ENCODE measurements around the gene FBXW5. TPM values are rescaled to one million over a fixed set of nuclear protein-coding genes. Genes with fewer than 3 reads are reported as not detected.

The FBXW5 gene
- total RNA-seq, 3 donors from 2014 or later = 84.0 to 112 (median 95.3) TPM

- Mint-ChIP-seq H3K4me3 (no peak within 1 kb of the TSS), H3K27me3 (ENCODE audit: low read depth) (no peaks in the 10 kb centered on the region), H3K36me3 (ENCODE audit: insufficient read depth) (no peaks in the 10 kb centered on the region), H3K9me3 (no peaks in the 10 kb centered on the region), H3K4me1 (ENCODE audit: low read depth) (peaks cover 8% of the 10 kb centered on the region)
- DNase-seq = no peak
- ATAC-seq = no peak
These were observed 7.2 kb upstream of the FBXW5 start, which contains the start of gene LCN12 for GRCh38 chr9:136951541-136952320. TSS of gene LCN12 (plus strand) at chr9:136952273. CDS start at chr9:136952328, 55 bp downstream.

- Mint-ChIP-seq H3K36me3 (ENCODE audit: insufficient read depth) (no peaks in the 10 kb centered on the region), H3K4me1 (ENCODE audit: low read depth) (peaks cover 4% of the 10 kb centered on the region)
These were observed 6.2 kb upstream of the FBXW5 start for GRCh38 chr9:136950656-136951276.

GRCh38 chr9:136949817-136950655, 5.5 kb upstream of the FBXW5 start:
- Mint-ChIP-seq H3K36me3 (ENCODE audit: insufficient read depth) (no peaks in the 10 kb centered on the region), H3K9me3 (no peaks in the 10 kb centered on the region), H3K4me1 (ENCODE audit: low read depth) (peaks cover 4% of the 10 kb centered on the region), H3K27me3 (ENCODE audit: low read depth) (no peaks in the 10 kb centered on the region), H3K4me3 (peak overlapping the region; percentile 80)
- DNase-seq = peak; percentile 96
- ATAC-seq = peak; percentile 96 to 98

More at GRCh38 chr9:136950656-136951276, 6.2 kb upstream of the FBXW5 start:
- Mint-ChIP-seq H3K4me3 (peak overlapping the region; percentile 77), H3K9me3 (no peaks in the 10 kb centered on the region), H3K27me3 (ENCODE audit: low read depth) (no peaks in the 10 kb centered on the region)
- DNase-seq (no peak), ATAC-seq (no peak)

- peaks cover 7% of the 10 kb centered on the region for H3K4me1 Mint-ChIP-seq (ENCODE audit: low read depth)
- H3K36me3 Mint-ChIP-seq (ENCODE audit: insufficient read depth) = no peaks in the 10 kb centered on the region
- peak in 1 of 2 donors; percentile 2 for ATAC-seq
- H3K27me3 Mint-ChIP-seq (ENCODE audit: low read depth) = no peaks in the 10 kb centered on the region
- H3K4me3 Mint-ChIP-seq = peak overlapping the region; percentile 80
- DNase-seq = no peak
- H3K9me3 Mint-ChIP-seq = no peaks in the 10 kb centered on the region
These were observed 4.8 kb upstream of the FBXW5 start for GRCh38 chr9:136949239-136949816.

GRCh38 chr9:136947955-136948510, 3.5 kb upstream of the FBXW5 start:
- Mint-ChIP-seq H3K9me3 (no peaks in the 10 kb centered on the region), H3K4me3 (peak overlapping the region; percentile 80), H3K27me3 (ENCODE audit: low read depth) (no peaks in the 10 kb centered on the region), H3K36me3 (ENCODE audit: insufficient read depth) (no peaks in the 10 kb centered on the region), H3K4me1 (ENCODE audit: low read depth) (peaks cover 7% of the 10 kb centered on the region)
- no peak for DNase-seq
- no peak for ATAC-seq

DNA sequence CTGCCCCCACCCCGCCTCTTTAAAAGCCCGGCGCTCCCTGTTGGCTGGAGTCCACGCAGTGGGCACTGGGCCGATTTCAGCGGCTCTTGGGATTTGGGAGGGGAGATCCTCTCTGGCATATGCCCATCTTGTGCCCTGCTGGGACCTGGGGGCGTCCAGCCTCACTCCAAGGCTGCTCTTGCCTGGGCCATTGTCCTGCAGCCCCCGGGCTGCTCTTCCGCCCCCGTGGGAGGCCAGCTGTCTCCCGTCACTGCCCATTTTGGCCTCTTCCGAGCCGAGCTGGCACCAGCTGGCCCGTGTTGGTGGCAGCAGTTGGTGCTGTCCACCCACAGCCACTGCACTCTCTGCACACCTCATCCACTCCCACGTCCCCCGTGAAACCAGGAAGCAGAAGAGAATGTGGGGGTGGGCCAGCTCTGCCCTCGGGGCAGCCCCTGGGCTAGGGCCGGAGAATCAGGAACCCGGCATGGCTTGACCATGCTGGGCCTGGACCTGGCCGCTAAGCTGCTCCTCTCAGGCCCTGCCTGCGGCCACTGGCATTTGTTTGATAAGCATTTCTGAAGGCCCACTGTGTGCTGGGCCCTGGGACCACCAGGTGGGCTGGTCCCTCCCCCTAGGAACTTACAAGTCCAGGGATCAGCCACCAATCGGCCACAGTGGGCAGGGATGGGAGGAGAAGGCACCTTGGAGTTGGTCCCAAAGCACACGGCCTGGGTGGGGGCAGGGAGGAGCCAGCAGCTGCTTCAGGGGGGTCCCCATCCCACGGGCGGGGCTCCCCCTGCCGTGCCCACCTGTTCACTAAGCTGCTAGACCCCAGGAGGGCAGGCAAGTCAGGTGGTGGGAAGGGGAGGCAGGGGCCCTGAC, 2.7 kb upstream of the FBXW5 start:
- no peaks in the 10 kb centered on the region for H3K36me3 Mint-ChIP-seq (ENCODE audit: insufficient read depth)
- no peaks in the 10 kb centered on the region for H3K27me3 Mint-ChIP-seq (ENCODE audit: low read depth)
- no peak for ATAC-seq
- H3K9me3 Mint-ChIP-seq = no peaks in the 10 kb centered on the region
- no peak for DNase-seq
- H3K4me3 Mint-ChIP-seq = no peak overlapping the region
- peaks cover 7% of the 10 kb centered on the region for H3K4me1 Mint-ChIP-seq (ENCODE audit: low read depth)

- Mint-ChIP-seq H3K4me1 (ENCODE audit: low read depth) (peaks cover 9% of the 10 kb centered on the region), H3K9me3 (no peaks in the 10 kb centered on the region), H3K36me3 (ENCODE audit: insufficient read depth) (peaks cover 4% of the 10 kb centered on the region), H3K27me3 (ENCODE audit: low read depth) (no peaks in the 10 kb centered on the region), H3K4me3 (no peak overlapping the region)
- DNase-seq (no peak), ATAC-seq (no peak)
These were observed 1.9 kb upstream of the FBXW5 start for GRCh38 chr9:136946228-136947027.

DNA sequence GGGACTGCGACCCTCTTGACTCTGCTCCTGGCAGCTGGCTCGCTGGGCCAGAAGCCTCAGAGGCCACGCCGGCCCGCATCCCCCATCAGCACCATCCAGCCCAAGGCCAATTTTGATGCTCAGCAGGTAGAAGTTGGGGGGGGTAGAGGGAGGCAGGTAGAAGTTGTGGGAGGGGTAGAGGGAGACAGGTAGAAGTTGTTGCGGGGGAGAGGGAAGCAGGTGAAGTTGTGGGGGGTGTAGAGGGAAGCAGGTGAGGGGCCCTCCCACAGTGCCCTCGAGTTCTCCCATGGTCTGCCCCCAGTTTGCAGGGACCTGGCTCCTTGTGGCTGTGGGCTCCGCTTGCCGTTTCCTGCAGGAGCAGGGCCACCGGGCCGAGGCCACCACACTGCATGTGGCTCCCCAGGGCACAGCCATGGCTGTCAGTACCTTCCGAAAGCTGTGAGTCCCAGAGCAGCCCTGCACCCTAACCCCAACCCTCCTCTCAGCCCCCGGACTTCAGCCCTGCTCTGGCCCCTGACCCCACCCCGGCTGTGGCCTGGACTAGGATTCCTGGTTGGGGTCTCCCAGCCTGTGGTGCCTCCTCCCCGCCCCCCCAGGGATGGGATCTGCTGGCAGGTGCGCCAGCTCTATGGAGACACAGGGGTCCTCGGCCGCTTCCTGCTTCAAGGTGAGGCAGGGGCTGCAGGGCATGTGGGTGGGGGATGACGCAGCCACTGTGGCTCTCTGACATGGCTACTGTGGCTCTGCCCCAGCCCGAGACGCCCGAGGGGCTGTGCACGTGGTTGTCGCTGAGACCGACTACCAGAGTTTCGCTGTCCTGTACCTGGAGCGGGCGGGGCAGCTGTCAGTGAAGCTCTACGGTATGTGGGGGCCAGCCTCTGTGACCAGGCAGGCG, 1.0 kb upstream of the FBXW5 start:
- H3K4me3 Mint-ChIP-seq = peak overlapping the region; percentile 69
- no peaks in the 10 kb centered on the region for H3K9me3 Mint-ChIP-seq
- DNase-seq (no peak), ATAC-seq (no peak)
- no peaks in the 10 kb centered on the region for H3K27me3 Mint-ChIP-seq (ENCODE audit: low read depth)
- H3K36me3 Mint-ChIP-seq (ENCODE audit: insufficient read depth) = peaks cover 7% of the 10 kb centered on the region
- H3K4me1 Mint-ChIP-seq (ENCODE audit: low read depth) = peaks cover 9% of the 10 kb centered on the region

DNA sequence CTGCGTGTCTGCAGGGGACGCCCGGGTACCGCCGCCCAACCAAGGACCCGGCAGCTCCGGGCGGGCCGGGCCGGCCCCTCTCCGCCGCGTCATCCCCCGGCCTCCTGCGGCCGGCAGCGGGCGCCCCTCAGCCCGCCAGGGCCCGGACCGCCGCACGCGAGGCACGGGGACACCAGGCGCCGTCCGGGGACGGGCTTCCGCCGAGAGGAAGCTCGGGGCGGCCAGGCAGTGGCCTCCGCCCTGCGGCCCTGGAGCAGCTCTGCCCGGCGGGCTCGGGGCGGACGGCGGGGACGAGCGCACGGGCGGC, 373 bp downstream of the FBXW5 start:
- Mint-ChIP-seq H3K27me3 (ENCODE audit: low read depth) (no peaks in the 10 kb centered on the region), H3K4me1 (ENCODE audit: low read depth) (peaks cover 7% of the 10 kb centered on the region), H3K4me3 (peak overlapping the region; percentile 80), H3K36me3 (ENCODE audit: insufficient read depth) (peaks cover 11% of the 10 kb centered on the region), H3K9me3 (no peaks in the 10 kb centered on the region)
- DNase-seq = no peak
- peak; percentile 59 for ATAC-seq

DNA sequence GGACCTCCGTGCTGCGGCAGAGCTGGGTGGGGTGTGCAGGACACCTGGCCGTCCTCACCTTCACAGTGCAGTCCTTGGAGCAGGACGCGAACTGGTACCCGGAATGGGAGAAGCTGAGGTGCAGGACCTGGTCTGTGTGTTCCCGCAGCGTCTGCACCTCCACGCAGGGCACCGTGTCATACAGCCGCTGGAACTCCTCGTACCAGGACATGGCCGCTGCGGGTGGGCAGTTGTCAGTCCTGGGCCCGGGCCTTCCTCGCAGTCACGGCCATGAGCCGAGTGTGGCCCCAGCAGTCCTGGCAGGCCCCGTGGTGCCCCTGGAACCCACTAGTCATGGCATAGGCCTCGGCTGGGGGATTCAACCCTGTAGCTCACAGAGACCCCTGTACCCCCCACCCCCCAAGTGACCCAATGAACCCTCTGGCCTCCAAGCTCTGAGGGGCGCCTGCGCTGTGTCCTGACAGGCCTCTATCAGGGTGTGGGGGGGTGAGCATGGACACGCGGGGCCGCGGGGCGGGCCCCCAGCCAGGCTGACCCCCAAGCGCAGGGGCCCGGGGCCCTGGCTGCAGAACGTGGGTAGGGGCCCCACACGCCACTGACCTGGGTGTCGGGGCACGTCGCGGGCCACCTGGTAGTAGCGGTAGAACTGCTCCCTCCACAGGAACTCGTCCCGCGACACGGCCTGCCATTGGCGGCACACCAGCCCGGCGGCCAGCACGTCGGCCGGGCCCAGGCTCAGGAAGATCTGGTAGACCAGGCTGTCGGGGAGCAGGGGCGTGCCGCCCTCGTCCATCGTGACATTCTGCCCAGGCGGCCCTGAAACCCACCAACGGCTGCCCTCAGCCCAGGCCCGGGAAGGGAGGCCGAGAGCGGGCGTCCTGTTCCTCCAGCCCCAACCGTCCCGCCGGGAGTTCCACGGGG, 987 bp downstream of the FBXW5 start:
- peak overlapping the region; percentile 80 for H3K4me3 Mint-ChIP-seq
- peaks cover 15% of the 10 kb centered on the region for H3K36me3 Mint-ChIP-seq (ENCODE audit: insufficient read depth)
- no peaks in the 10 kb centered on the region for H3K27me3 Mint-ChIP-seq (ENCODE audit: low read depth)
- no peaks in the 10 kb centered on the region for H3K9me3 Mint-ChIP-seq
- ATAC-seq = peak; percentile 29 to 41
- no peak for DNase-seq
- peaks cover 7% of the 10 kb centered on the region for H3K4me1 Mint-ChIP-seq (ENCODE audit: low read depth)

DNA sequence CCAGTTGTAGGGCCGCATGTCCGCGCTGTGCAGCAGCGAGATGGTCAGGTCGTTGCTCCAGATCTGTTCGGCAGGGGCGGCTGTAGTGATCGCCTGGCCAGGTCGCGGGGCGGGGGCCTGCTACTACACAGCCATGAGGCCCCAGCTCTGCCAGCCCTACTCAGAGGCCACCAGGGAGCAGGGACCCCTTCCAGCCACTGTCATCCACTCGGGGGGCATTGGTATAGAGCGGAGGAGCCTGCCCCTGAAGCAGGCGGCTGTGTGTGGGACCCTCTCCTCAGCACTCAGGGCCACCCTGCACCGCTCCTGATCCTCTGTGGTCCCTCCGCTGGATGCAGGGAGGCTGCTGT, 1.7 kb downstream of the FBXW5 start:
- peak overlapping the region; percentile 77 for H3K4me3 Mint-ChIP-seq
- peaks cover 16% of the 10 kb centered on the region for H3K36me3 Mint-ChIP-seq (ENCODE audit: insufficient read depth)
- H3K9me3 Mint-ChIP-seq = no peaks in the 10 kb centered on the region
- no peaks in the 10 kb centered on the region for H3K27me3 Mint-ChIP-seq (ENCODE audit: low read depth)
- H3K4me1 Mint-ChIP-seq (ENCODE audit: low read depth) = peaks cover 5% of the 10 kb centered on the region
- no peak for DNase-seq
- no peak for ATAC-seq
